ENCODE results near the gene APBB2. TPM values are rescaled to one million over a fixed set of nuclear protein-coding genes. Genes with fewer than 3 reads are reported as not detected.

Gene APBB2
- total and polyA plus RNA-seq, 10 of the 15 experiments (the other 5 are each of a cell fraction or from before 2014, with no cell fraction given), result 2.7 to 24.6 (median 19.0) TPM

GRCh38 chr4:41119867-41120295, 94.5 kb downstream of the APBB2 start (continued):
- TF ChIP-seq RBBP5 (conservative IDR thresholded peaks at IDR 0.05) (no peak), CHD2 (IDR thresholded peaks at IDR 0.05; ENCODE audit: borderline replicate concordance, low read depth, low read length) (no peak), POU2F2 (IDR thresholded peaks at IDR 0.05; ENCODE audit: borderline replicate concordance, low read depth, low read length) (no peak), POLR2AphosphoS2 (IDR thresholded peaks at IDR 0.05; ENCODE audit: low read depth, low read length) (no peak), TAF1 (IDR thresholded peaks at IDR 0.05; ENCODE audit: borderline replicate concordance, low read depth, low read length) (no peak)

- POLR2A ChIA-PET, result no interaction called here
- H3K4me3 ChIP-seq, result no peak overlapping the region
- 97% methylated on average over 2 of the region's 2 CpGs for WGBS (ENCODE audit: insufficient coverage, insufficient replicate concordance, low lambda C conversion rate, missing lambda C conversion rate)
- H3K9me3 ChIP-seq (replicated peaks; ENCODE audit: control insufficient read depth, insufficient read depth, low read length), result no peaks in the 10 kb centered on the region; the same call in 1 of the 3 replicates
- FAIRE-seq, result no peak
- TF ChIP-seq ZSCAN29 (IDR thresholded peaks at IDR 0.05), result no peak
- no peak for TF ChIP-seq CEBPB (IDR thresholded peaks at IDR 0.05; ENCODE audit: borderline replicate concordance in 1 of 2, low read depth in 2 of 2, low read length in 2 of 2)
- no peak for TF ChIP-seq YY1 (IDR thresholded peaks at IDR 0.05; ENCODE audit: low read depth, low read length)
- RAD21 ChIA-PET (ENCODE audit: unreplicated experiment), result no interaction called here
- no peaks in the 10 kb centered on the region for H4K20me1 ChIP-seq (ENCODE audit: control insufficient read depth, insufficient read depth)
- H3K9ac ChIP-seq (ENCODE audit: control insufficient read depth, insufficient read depth, low read length), result no peak overlapping the region
- H2AFZ ChIP-seq (ENCODE audit: control insufficient read depth, low read depth, low read length), result no peak overlapping the region
- no peaks in the 10 kb centered on the region; a peak in 1 of 4 replicates for H3K36me3 ChIP-seq (ENCODE audit: control insufficient read depth in 2 of 2, insufficient read depth in 2 of 2, low read length in 1 of 2)
- intact Hi-C loops (cut with micrococcal nuclease; ENCODE audit: unreplicated experiment) (no loop called here), in situ Hi-C loops (cut with MboI) (no loop called here)
- H3K4me1 ChIP-seq (ENCODE audit: control insufficient read depth, insufficient read depth, low read length), result no peaks in the 10 kb centered on the region; the same call in 1 of the 2 replicates
- CTCF ChIA-PET, result no interaction called here
- no peak overlapping the region for H3K4me2 ChIP-seq (ENCODE audit: control insufficient read depth, insufficient read depth)
- peaks cover 1% of the 10 kb centered on the region; the same call in 1 of the 2 replicates for H3K79me2 ChIP-seq (ENCODE audit: control insufficient read depth, insufficient read depth, low read length)
- no peak overlapping the region for H3K27ac ChIP-seq (ENCODE audit: control insufficient read depth, insufficient read depth)
- H3K27me3 ChIP-seq (replicated peaks in 1 of 2; ENCODE audit: control insufficient read depth in 2 of 2, insufficient read depth in 2 of 2, low read length in 1 of 2), result no peaks in the 10 kb centered on the region
- no peak for ATAC-seq
- no peak for DNase-seq (ENCODE audit: low read depth, low spot score)
- BruUV-seq (replicated peaks), result no TSS peak
- SMC1A ChIA-PET (ENCODE audit: uncharacterized antibody, unreplicated experiment), result no interaction called here
Observed at GRCh38 chr4:41111791-41112190, 102.6 kb downstream of the APBB2 start.
